GM12801 (cell line): ENCODE results near the gene CST3.

ENCODE experiments used
- TF ChIP-seq, protein P1 (sequence below): IDR thresholded peaks from one replicate; pipeline ENCODE4 v1.5.1; 2011; ENCODE audit warnings: control low read depth; ENCODE audit not compliant: insufficient read length; ENCODE audit errors: extremely low read depth

CST3 gene

DNA sequence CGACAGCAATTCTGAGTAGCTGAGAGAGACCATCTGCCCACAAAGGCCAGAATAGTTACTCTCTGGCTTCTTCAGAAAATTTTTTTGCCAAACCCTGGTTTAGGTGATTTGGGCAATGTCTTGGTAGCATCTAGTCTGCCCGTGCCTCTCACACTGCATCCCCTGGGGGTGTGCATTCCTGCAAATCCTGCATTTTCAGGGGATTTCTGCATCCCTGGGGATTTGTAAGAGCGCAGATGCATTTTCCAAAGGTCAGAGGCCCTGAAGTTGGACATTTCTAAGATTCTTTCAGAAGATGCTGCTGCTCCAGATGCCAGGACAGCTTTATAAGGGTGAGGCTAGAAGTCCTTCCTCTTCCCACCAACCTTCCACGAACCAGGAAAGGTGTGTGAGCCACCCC is 36.0 kb downstream of the CST3 start:
- TF ChIP-seq, protein P1, sequence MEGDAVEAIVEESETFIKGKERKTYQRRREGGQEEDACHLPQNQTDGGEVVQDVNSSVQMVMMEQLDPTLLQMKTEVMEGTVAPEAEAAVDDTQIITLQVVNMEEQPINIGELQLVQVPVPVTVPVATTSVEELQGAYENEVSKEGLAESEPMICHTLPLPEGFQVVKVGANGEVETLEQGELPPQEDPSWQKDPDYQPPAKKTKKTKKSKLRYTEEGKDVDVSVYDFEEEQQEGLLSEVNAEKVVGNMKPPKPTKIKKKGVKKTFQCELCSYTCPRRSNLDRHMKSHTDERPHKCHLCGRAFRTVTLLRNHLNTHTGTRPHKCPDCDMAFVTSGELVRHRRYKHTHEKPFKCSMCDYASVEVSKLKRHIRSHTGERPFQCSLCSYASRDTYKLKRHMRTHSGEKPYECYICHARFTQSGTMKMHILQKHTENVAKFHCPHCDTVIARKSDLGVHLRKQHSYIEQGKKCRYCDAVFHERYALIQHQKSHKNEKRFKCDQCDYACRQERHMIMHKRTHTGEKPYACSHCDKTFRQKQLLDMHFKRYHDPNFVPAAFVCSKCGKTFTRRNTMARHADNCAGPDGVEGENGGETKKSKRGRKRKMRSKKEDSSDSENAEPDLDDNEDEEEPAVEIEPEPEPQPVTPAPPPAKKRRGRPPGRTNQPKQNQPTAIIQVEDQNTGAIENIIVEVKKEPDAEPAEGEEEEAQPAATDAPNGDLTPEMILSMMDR = no peak

GRCh38 chr20:23598481-23598880 is 39.3 kb downstream of the CST3 start:
- TF ChIP-seq, protein P1 = no peak

GRCh38 chr20:23596579-23597250 is 41.0 kb downstream of the CST3 start:
- TF ChIP-seq, protein P1 = no peak

DNA sequence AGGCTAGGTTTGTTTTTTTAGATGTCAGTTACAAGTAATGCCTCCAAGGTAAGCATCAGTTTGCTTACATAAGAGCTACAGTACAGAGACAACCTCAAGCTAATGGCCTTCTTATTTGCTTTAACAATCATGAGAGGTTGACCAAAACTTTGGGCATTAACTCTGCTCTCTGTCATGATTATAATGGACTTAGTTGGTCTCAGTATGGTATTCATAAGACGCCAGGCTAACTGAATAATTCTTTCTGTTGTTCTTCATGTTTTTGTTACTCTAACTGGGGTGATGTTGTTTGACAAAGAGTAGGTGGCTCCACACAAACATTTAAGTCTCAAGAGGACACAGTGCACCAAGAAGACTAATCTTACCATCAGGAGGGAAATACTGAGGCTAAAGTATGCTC is 41.8 kb downstream of the CST3 start:
- TF ChIP-seq, protein P1 = no peak

DNA sequence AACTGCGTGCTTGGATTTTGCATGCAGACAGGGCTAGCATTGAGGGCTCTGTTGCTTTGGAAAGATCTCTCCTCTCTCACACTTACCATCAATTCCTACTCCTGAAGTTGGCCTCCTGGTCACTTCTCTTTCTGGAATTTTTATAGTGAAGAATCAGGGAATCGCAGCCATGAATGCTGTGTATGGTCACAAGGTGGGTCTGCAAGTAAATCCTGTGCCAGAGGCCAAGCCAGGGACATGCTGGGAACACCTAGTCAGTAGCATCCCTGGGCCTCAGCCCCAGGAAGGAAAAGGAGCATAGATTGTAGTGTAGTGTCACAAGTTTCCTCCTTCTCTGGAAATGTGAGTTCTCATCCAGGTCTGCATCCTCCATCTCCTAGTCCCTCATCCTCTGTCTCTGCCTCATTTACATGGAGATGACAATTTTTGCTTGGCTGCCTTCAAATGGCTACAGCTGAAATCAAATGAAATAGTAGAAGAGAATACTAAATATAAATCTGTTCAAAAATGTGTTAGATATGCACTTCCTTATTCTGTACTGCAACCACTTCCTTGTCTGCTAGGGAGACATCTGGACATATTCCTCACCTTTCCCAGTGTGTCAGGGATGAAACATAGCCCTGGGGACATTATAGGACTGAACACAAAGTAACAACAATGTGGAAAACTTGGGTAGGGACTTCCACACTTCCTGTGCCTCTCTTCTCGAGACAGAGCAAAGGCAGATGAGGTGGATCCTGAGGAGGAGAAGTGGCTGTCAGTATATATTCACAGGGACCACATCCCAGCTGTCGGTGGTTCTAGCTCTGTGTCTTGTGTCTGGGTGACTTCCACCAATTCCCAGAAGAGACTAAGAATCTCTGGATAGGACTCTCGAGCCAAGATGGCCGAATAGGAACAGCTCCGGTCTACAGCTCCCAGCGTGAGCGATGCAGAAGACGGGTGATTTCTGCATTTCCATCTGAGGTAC is 49.0 kb downstream of the CST3 start:
- TF ChIP-seq, protein P1 = no peak

DNA sequence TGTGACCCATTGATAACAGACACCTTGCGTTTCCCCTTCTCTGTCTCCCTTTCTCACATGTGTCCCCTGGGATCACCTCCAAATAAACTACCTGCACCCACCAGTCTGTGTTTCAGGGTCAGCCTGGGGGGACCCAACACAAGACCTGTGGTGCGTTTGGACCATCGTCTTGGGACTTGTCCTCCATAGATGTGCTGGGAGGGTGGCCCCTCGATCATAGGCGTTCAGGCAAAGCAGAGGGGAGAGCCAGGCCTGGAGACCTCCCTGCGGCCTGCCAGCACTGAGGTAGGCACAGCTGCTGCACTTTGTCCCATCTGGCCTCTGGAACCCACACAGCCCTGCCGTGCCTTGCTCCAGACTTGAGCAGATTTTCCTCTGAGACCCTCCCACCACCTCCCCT is 50.1 kb downstream of the CST3 start:
- TF ChIP-seq, protein P1 = no peak

- TF ChIP-seq, protein P1 = no peak
Observed at GRCh38 chr20:23586735-23587525, 50.8 kb downstream of the CST3 start.
